HCT116 (cell line): ENCODE measurements around the gene BNIPL.

ENCODE experiments used
- CTCF ChIP-seq, 3 experiments: fragments of 200-600 bp in 1 of 3; sonication (generic) in 1 of 3; IDR thresholded peaks in 2 of 3; conservative IDR thresholded peaks in 1 of 3; 2 replicates each; pipeline ENCODE4 v1.5.1; 2012 to 2017; ENCODE audit warnings: low read depth in 2 of 3, low read length in 2 of 3, antibody characterized with exemption in 1 of 3, borderline replicate concordance in 1 of 3, control low read depth in 1 of 3, mild to moderate bottlenecking in 1 of 3, mixed read lengths in 1 of 3, mixed run types in 1 of 3, moderate library complexity in 1 of 3; ENCODE audit not compliant: insufficient read depth in 1 of 3
- EZH2 ChIP-seq: fragments of 200-600 bp; sonication (generic); IDR thresholded peaks from 2 replicates; pipeline ENCODE4 v1.6.1; 2017; ENCODE audit warnings: antibody characterized with exemption, mixed run types
- FOSL1 ChIP-seq: IDR thresholded peaks from 2 replicates; pipeline ENCODE4 v1.6.1; 2012; ENCODE audit warnings: low read depth
- MAX ChIP-seq: IDR thresholded peaks from 2 replicates; pipeline ENCODE4 v1.6.1; 2012
- POLR2A ChIP-seq: IDR thresholded peaks from 2 replicates; pipeline ENCODE4 v1.7.0; 2011; ENCODE audit warnings: borderline replicate concordance; ENCODE audit not compliant: insufficient read depth, insufficient read length; ENCODE audit errors: extremely low read depth
- POLR2AphosphoS5 ChIP-seq: IDR thresholded peaks from 2 replicates; pipeline ENCODE4 v1.6.1; 2011; ENCODE audit warnings: mild to moderate bottlenecking, low read depth, low read length, moderate library complexity
- SRF ChIP-seq: IDR thresholded peaks from 2 replicates; pipeline ENCODE4 v1.6.1; 2012; ENCODE audit warnings: low read depth
- ZBTB33 ChIP-seq: IDR thresholded peaks from 2 replicates; pipeline ENCODE4 v1.6.1; 2011; ENCODE audit warnings: mild to moderate bottlenecking, low read length, moderate library complexity; ENCODE audit not compliant: insufficient replicate concordance; ENCODE audit errors: extremely low read depth

GRCh38 chr1:151024540-151025146, 11.7 kb upstream of the BNIPL start:
- no peak for TF ChIP-seq EZH2
- no peak for TF ChIP-seq POLR2A
- TF ChIP-seq CTCF (IDR thresholded peaks at IDR 0.05 in 2 of 3, conservative IDR thresholded peaks at IDR 0.05 in 1 of 3; ENCODE audit: borderline replicate concordance in 1 of 3, insufficient read depth in 1 of 3, low read depth in 2 of 3, low read length in 2 of 3) = peak; percentile 67 to 75 (median 74)
- no peak for TF ChIP-seq MAX
- TF ChIP-seq ZBTB33 = no peak
- no peak for TF ChIP-seq FOSL1
- TF ChIP-seq SRF = no peak
- no peak for TF ChIP-seq POLR2AphosphoS5
